ENCODE data around the gene ZNF609. TPM values are rescaled to one million over a fixed set of nuclear protein-coding genes. Genes with fewer than 3 reads are reported as not detected.

The ZNF609 gene
- total RNA-seq: 8.4 and 9.1 TPM in 2 replicates

GRCh38 chr15:64460206-64460723, at the start of gene ZNF609:
Gene ZNF609, plus strand, starts transcription at chr15:64460578. Its CDS starts 38,842 bp downstream, at chr15:64499420.

Other genes with a start within 250 kb of the ZNF609 start
- 8.6 and 8.8 TPM in 2 replicates for gene CSNK1G1, start 104.4 kb upstream of the ZNF609 start, total RNA-seq
- gene PCLAF, start 79.1 kb upstream of the ZNF609 start, total RNA-seq: 40.7 and 44.2 TPM in 2 replicates
- 6.7 and 7.2 TPM in 2 replicates for gene TRIP4, start 72.7 kb upstream of the ZNF609 start, total RNA-seq

All from bronchus fibroblast of lung (primary cell).